GM10847 (cell line): ENCODE results near the gene ABLIM1.

Experiments
- POLR2A ChIP-seq: IDR thresholded peaks from 2 replicates; pipeline ENCODE4 v1.6.1; 2011; ENCODE audit not compliant: insufficient read length; ENCODE audit errors: extremely low read depth

ABLIM1 gene

GRCh38 chr10:114624951-114625780 is 32.9 kb downstream of the ABLIM1 start:
- TF ChIP-seq POLR2A: no peak

GRCh38 chr10:114624422-114624821 is 33.7 kb downstream of the ABLIM1 start:
- TF ChIP-seq POLR2A: no peak

DNA sequence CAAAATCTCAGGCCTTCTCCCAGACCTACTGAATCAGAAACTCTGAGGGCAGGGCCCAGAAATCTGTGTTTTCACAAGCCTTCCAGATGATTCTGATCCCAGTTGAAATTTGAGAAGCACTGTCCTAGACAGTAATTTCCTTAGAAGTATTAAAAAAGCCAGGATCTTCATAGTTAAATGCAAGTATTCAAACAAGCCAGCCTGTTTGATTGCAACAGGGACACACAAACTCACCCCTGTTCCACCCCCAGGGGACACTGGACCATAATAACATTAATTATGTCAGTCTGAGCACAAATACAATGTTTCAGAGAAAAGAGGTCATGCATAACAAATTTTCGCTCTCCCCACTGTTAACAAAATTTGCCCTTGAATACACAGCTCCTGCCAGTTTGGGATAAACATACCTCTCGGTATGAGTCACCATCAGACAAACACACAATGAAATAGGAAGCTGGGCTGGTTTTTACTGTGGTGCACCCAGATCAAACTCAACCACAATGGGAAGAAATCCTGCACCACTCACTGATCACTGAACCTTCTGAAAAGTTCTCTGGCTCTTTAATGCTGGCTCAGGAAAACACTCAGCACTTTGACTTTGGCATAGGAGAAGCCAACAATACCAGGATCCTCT is 34.3 kb downstream of the ABLIM1 start:
- TF ChIP-seq POLR2A: no peak

DNA sequence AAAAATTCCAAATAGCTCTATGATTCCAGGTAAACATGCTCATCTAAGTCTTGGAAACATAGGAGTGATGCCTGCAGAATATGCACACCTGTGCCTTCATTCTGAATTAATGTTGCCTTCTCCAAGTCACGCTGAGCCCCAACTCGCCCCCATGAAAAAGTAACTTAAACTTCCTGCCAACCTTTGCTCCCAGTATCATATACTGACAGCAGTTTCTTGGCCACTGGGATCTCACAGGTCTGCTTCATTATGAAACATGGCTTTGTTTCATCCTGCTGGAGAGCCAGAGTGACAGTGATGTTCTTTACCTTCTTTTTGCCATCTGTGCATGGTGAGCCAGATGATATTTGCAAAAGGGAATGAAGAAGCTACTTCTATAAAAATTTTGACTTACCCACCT is 34.9 kb downstream of the ABLIM1 start:
- TF ChIP-seq POLR2A: no peak

DNA sequence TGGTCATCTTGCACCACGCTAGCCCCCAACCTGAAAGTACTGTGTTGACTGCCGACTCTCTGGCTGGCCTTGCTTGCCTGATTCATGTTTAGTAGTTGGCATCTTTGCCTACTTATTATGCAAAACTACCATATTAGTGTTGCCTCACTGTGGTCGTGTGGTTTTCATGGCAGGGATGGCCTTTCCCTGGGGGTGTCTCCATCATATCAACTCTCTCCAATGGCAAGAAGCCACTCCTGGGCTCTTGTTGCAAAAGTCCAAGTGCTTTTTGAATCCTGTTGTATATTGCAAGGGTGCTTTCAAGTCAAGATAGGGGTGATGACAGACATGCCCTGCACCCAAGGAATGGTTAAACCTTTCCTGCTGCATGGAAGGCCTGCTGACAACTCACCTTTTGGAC is 39.4 kb downstream of the ABLIM1 start:
- no peak for TF ChIP-seq POLR2A

DNA sequence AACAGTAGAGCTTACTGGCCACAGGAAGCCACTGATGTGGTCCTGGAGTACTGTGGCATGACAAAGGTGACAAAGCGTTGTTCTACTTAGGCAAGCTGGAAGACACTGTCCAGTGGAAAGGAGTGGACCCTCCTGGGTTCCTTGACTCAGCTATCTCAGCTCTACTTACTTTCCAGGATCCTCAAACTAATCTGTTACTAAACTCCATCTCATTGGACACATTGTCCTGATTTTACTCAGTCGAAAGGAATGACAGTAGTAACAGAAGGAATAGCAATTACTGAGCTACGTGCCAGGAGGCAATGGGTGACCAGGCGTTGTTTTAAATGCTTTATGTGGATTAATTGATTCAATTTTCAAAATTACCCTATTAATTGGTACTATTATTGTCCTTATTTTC is 41.6 kb downstream of the ABLIM1 start:
- no peak for TF ChIP-seq POLR2A

- TF ChIP-seq POLR2A: no peak
Measured at GRCh38 chr10:114616103-114616502, 42.0 kb downstream of the ABLIM1 start.

DNA sequence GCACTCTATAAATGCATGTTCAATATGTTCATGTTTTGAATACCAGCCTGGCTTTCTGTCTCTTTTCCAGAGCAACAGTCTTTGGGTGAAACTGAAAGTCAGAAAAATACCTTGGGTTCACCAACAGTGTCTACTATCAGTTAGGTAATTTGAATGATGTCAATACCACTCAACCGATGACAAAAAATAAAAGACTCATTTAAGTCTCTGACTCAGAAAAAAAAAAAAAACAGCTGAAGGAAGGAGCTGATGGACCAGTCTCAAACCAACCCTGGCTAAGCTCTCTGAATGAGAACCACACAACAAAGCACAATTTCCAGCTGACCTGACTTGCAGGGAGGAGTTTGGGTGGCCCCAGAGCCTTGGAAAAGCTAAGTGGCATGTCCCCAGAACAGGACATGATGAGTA is 42.5 kb downstream of the ABLIM1 start:
- TF ChIP-seq POLR2A: no peak

DNA sequence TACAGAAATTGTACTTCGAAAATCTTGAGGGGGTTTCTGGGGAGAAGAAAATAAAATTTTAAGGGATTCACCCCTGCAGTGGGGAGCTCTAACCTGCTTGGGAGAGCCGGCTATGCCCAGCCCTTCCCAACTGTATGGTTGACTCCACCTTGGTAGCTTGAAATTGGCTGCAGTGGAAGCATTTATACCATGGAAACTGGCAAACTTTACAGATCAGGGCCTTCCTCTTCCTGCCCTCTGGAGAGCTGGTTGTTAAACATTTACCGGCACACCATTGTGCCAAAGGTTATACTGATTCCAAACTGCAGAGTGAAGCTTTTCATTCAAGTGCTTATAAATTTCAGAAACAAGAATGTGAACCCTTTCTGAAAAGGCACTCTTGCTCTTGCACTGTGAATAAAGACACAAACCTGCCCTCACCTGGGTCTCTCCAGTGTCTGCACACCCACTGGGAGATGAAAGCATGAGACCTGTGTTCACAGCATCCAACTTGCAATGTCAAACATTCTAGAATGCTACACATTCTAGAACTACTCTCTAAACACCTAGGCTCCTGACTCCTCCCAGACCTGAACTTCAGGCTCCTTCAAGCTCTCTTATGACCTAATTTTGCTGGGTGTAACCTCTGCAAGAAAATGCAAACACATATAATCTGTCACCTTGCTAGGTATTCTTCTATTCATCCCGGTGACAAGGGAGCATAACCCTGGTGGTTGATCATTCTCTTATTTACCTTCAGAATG is 44.7 kb downstream of the ABLIM1 start:
- no peak for TF ChIP-seq POLR2A

GRCh38 chr10:114611617-114612016 is 46.5 kb downstream of the ABLIM1 start:
- no peak for TF ChIP-seq POLR2A

DNA sequence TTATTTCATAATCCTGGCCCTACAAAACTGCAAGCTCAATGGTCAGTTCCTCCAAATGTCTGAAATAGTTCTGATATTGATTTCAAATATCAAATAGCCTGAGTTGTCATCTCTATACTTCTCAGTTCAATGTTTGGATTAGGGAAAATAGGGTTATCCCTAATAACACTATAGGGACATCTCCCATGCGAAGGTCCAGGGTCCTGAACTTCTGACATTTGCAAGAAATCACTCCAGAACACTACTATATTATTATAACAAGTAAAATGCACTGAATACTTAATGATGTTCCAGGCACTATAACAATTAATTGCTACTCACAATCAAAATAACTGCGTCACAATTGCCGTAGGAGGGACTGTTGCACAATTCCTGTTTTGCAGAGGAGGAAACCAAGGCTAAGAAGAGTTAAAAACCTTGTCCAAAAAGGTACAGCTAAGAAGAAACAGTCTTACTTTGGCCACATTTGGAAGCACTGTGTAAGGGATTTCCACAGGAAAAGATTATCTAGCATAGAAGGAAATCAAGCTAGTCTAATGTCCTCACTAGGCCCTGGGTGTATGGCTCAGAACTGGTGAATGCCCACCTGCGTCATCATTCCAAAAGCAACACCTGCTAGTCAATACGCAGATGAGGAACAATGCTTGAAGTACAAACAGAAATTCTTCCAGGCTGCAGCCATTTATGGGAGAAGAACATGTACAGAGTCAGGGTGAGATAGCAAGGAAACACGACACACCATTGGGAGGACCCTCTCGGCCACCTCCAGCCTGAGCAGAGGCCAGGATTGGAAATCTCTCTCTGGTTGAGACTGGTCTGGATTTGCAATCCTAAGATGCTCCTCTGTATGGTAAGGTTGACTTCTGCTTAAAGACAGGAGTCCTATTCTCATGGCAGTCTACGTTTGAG is 48.3 kb downstream of the ABLIM1 start:
- no peak for TF ChIP-seq POLR2A

DNA sequence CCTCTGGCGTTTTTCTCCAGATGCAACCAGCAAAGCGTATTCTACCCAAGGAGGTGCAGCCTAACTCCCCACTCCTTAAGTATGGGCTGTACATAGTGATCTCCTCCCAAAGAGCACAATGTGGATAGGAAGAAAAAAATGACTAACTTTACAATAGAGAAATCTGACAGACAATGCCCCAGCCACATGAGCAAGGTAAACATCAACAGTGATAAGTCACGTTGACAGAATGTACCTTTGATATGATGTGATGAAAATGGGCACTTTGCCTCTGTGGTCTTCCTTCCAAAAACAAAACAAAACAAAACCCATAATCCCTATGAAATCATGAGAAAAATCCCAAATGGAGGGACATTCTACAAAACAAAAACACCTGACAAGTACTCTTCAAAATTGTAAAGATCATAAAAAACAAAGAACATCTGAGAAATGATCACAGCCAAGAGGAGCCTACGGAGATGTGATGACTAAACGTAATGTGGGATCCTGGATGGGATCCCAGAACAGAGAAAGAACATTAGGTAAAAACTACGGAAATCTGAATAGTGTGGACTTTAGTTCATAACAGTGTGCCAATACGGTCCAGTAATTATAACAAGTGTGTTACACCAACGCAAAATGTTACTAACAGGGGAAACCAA is 50.6 kb downstream of the ABLIM1 start:
- no peak for TF ChIP-seq POLR2A

GRCh38 chr10:114605155-114605797 is 52.8 kb downstream of the ABLIM1 start:
- no peak for TF ChIP-seq POLR2A
